KMS-11 (cell line): ENCODE data around the gene TMEM269.

Source experiments
- H2AFZ ChIP-seq: fragments of 200-600 bp; sonication (generic); 2 replicates; pipeline ENCODE4 v1.6.1; 2016; ENCODE audit warnings: antibody characterized with exemption, mixed run types, low read depth
- H3K27ac ChIP-seq: fragments of 200-600 bp; sonication (generic); 2 replicates; pipeline ENCODE4 v1.6.1; 2016; ENCODE audit warnings: mild to moderate bottlenecking, mixed run types
- H3K27me3 ChIP-seq: fragments of 200-600 bp; sonication (generic); 2 replicates; pipeline ENCODE4 v1.6.1; 2017; ENCODE audit warnings: mild to moderate bottlenecking, low read depth, mixed run types, moderate library complexity; ENCODE audit not compliant: insufficient read depth
- H3K36me3 ChIP-seq: fragments of 200-600 bp; sonication (generic); 2 replicates; pipeline ENCODE4 v1.6.1; 2017; ENCODE audit warnings: mild to moderate bottlenecking, mixed run types; ENCODE audit not compliant: insufficient read depth
- H3K4me1 ChIP-seq: fragments of 200-600 bp; sonication (generic); 2 replicates; pipeline ENCODE4 v1.6.1; 2016; ENCODE audit warnings: mild to moderate bottlenecking, low read depth, mixed run types; ENCODE audit not compliant: poor library complexity, severe bottlenecking
- H3K4me2 ChIP-seq: fragments of 200-600 bp; sonication (generic); 2 replicates; pipeline ENCODE4 v1.7.0; 2016; ENCODE audit warnings: mild to moderate bottlenecking, mixed run types
- H3K4me3 ChIP-seq: fragments of 200-600 bp; sonication (generic); IDR thresholded peaks from 2 replicates; pipeline ENCODE4 v1.6.1; 2017; ENCODE audit warnings: low read depth, low read length, mixed read lengths; ENCODE audit not compliant: insufficient read depth
- H3K79me2 ChIP-seq: fragments of 200-600 bp; sonication (generic); 2 replicates; pipeline ENCODE4 v1.6.1; 2016; ENCODE audit warnings: low read depth, mixed run types; ENCODE audit not compliant: insufficient read depth
- H3K9ac ChIP-seq: fragments of 200-600 bp; sonication (generic); 2 replicates; pipeline ENCODE4 v1.6.1; 2016; ENCODE audit warnings: mild to moderate bottlenecking, mixed run types
- H4K20me1 ChIP-seq: fragments of 200-600 bp; sonication (generic); 2 replicates; pipeline ENCODE4 v1.6.1; 2016; ENCODE audit warnings: mild to moderate bottlenecking, mixed run types; ENCODE audit not compliant: insufficient read depth
- TF ChIP-seq, protein P1 (sequence below): fragments of 200-600 bp; sonication (generic); conservative IDR thresholded peaks from 2 replicates; pipeline ENCODE4 v1.6.1; 2017; ENCODE audit warnings: low read depth, mild to moderate bottlenecking, antibody characterized with exemption, low read length, moderate library complexity, mixed read lengths

The TMEM269 gene

DNA sequence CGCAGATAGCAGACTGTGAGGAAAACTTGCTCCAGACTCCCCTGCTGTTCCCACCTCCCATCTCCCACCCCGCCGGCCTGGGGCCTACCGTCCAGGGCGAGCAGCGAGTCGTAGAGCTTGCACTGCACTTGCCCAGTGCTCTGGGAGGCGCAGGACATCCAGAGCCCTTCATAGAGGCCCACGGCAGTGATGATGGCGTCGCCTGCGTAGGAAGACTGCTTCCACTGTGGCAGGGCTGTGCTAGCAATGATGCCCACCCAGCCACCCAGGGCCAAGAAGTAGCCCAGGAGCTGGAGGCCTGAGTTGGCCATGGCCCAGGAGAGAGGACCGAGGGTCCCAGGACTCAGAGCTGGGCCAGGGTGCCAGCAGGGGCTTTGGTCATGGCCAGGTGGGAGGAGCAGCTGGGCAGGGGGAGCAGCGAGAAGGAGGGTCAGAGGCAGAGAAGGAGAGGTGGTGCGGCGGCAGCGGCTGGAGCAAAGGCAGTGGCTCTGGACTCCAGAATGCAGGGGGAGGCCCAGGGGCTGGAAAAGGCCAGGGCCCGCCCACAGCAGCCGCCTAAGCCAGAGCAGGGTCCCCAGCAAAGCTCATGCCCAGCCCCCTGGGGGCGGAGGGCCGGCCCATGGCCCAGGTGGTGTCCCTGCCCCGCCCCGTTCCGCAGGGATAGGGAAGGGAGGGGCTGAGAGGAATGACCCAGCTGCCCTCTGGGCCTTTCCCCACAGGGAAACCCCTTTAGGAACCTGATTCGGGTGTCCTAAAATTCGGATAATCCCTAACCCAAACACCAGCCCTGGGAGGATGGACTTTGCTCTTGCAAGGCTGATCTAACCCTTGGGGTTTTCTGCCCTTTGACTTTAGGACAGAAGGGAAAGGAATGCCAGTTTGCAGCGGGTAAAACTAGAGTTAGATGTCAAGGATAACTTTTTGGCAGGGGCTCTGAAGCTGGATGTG, 44.8 kb upstream of the TMEM269 start, which contains the start of gene CLDN19:
TSS of gene CLDN19 (minus strand) at position 484 of the 948 bp plus-strand sequence. CDS start at position 311, 173 bp downstream.
- H3K4me2 ChIP-seq, result no peak within 1 kb of the TSS
- no peaks in the 10 kb centered on the region for H3K79me2 ChIP-seq
- peaks cover 3% of the 10 kb centered on the region for H3K4me1 ChIP-seq
- H3K9ac ChIP-seq, result no peak within 1 kb of the TSS
- no peak within 1 kb of the TSS for H3K27ac ChIP-seq
- no peak within 1 kb of the TSS for H2AFZ ChIP-seq
- TF ChIP-seq, protein P1, sequence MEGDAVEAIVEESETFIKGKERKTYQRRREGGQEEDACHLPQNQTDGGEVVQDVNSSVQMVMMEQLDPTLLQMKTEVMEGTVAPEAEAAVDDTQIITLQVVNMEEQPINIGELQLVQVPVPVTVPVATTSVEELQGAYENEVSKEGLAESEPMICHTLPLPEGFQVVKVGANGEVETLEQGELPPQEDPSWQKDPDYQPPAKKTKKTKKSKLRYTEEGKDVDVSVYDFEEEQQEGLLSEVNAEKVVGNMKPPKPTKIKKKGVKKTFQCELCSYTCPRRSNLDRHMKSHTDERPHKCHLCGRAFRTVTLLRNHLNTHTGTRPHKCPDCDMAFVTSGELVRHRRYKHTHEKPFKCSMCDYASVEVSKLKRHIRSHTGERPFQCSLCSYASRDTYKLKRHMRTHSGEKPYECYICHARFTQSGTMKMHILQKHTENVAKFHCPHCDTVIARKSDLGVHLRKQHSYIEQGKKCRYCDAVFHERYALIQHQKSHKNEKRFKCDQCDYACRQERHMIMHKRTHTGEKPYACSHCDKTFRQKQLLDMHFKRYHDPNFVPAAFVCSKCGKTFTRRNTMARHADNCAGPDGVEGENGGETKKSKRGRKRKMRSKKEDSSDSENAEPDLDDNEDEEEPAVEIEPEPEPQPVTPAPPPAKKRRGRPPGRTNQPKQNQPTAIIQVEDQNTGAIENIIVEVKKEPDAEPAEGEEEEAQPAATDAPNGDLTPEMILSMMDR, result no peak
- no peaks in the 10 kb centered on the region for H3K36me3 ChIP-seq
- no peaks in the 10 kb centered on the region for H4K20me1 ChIP-seq
- no peaks in the 10 kb centered on the region for H3K27me3 ChIP-seq
- H3K4me3 ChIP-seq, result no peak within 1 kb of the TSS

- no peak overlapping the region for H3K9ac ChIP-seq
- no peaks in the 10 kb centered on the region for H3K36me3 ChIP-seq
- H4K20me1 ChIP-seq, result no peaks in the 10 kb centered on the region
- no peak overlapping the region for H2AFZ ChIP-seq
- H3K4me1 ChIP-seq, result peaks cover 3% of the 10 kb centered on the region
- H3K27ac ChIP-seq, result no peak overlapping the region
- no peak overlapping the region for H3K4me3 ChIP-seq
- TF ChIP-seq, protein P1, result no peak
- H3K79me2 ChIP-seq, result no peaks in the 10 kb centered on the region
- H3K4me2 ChIP-seq, result no peak overlapping the region
- H3K27me3 ChIP-seq, result no peaks in the 10 kb centered on the region
Measured at GRCh38 chr1:42740851-42741580, 43.8 kb upstream of the TMEM269 start.

DNA sequence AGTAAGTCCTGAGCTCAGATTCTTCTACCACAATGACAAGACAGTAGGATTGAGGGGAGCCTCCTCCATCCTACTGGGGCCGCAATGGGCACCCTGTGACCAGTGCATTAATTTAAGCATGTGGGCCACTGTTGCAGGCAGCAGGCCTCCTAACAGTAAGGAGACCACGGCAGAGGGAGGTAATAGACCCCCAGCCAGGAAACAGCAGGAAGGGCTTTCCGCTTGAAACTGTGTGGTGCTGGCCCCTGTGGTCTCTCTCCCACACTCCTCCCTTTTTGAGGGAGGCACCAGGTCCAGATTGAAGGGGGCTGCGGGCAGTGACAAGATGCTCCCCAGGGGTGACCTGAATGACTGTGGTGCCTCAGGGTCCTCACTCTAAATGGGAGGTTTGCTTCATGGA, 43.1 kb upstream of the TMEM269 start:
- Histone ChIP-seq H3K27me3 (no peaks in the 10 kb centered on the region), H3K4me1 (peaks cover 3% of the 10 kb centered on the region), H4K20me1 (no peaks in the 10 kb centered on the region), H3K9ac (no peak overlapping the region), H3K79me2 (no peaks in the 10 kb centered on the region), H3K4me2 (no peak overlapping the region), H3K36me3 (no peaks in the 10 kb centered on the region), H3K4me3 (no peak overlapping the region), H3K27ac (no peak overlapping the region), H2AFZ (no peak overlapping the region)
- TF ChIP-seq, protein P1, result no peak

GRCh38 chr1:42742141-42742540, 42.6 kb upstream of the TMEM269 start:
- Histone ChIP-seq H3K9ac (no peak overlapping the region), H3K27ac (no peak overlapping the region), H3K4me3 (no peak overlapping the region), H3K27me3 (no peaks in the 10 kb centered on the region), H4K20me1 (no peaks in the 10 kb centered on the region), H3K4me2 (no peak overlapping the region), H3K4me1 (peaks cover 2% of the 10 kb centered on the region), H3K79me2 (no peaks in the 10 kb centered on the region), H3K36me3 (no peaks in the 10 kb centered on the region), H2AFZ (no peak overlapping the region)
- TF ChIP-seq, protein P1, result no peak
